ENCODE results near the gene PHETA1. TPM values are rescaled to one million over a fixed set of nuclear protein-coding genes. Genes with fewer than 3 reads are reported as not detected.

The PHETA1 gene
- total and polyA plus RNA-seq, 2 of the 13 experiments (the other 11 are each of a cell fraction or from before 2014, with no cell fraction given), result 11.3 to 20.8 TPM

DNA sequence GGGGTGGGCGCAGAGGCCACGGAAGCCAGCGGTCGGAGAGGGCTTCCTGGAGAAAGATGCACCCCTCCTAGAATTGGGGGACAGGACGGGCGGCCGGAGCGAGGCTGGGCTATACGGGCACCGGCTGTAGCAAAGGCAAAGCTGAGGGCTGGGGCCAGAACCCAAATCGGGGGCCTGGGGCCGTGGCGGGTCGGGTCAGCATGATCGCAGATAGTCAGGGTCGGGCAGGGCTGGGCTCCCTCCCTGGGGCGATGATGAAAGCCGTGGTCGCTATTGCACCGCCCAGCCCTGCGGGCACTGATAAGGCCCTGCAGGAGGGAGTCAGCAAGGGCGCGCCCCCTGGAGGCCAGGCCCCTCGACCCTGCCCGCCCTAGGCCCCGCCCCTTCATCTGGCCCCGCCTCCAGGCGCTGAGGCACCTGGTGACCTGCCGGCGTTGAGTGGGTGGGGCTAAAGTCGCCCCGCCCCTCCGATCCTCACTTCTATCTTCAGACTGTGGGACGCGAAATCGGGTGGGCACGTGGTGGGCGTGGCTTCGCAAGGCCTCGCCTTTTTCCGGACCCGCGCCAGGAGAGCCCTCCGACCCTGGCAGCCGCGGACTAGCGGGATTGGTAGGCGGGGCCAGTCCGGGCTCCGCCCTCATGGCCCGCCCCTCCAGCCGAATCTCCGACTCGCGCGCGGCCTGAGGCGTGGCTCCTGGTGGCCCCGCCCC is 36.4 kb upstream of the PHETA1 start (continued):
- TF ChIP-seq SALL2 (CRISPR knock-in tag; IDR thresholded peaks at IDR 0.05) (peak; percentile 77), FOXK1 (CRISPR knock-in tag; IDR thresholded peaks at IDR 0.05; ENCODE audit: borderline replicate concordance, low read depth) (no peak), ZNF510 (CRISPR knock-in tag; IDR thresholded peaks at IDR 0.05; ENCODE audit: low read depth) (peak; percentile 56; the same call in 1 of the 2 replicates), HCFC1 (IDR thresholded peaks at IDR 0.05; ENCODE audit: low read depth, low read length) (no peak), THAP8 (CRISPR knock-in tag; IDR thresholded peaks at IDR 0.05; ENCODE audit: borderline replicate concordance) (no peak), THAP11 (CRISPR knock-in tag; IDR thresholded peaks at IDR 0.05) (peak; percentile 80), GPN1 (CRISPR knock-in tag; IDR thresholded peaks at IDR 0.05; ENCODE audit: borderline replicate concordance) (no peak), MXI1 (IDR thresholded peaks at IDR 0.05; ENCODE audit: borderline replicate concordance, low read depth, low read length) (peak; percentile 81; the same call in 1 of the 3 replicates), ZNF547 (CRISPR knock-in tag; IDR thresholded peaks at IDR 0.05) (peak; percentile 58; the same call in 1 of the 2 replicates), ARHGAP35 (CRISPR knock-in tag; IDR thresholded peaks at IDR 0.05; ENCODE audit: borderline replicate concordance) (peak; percentile 33; the same call in 1 of the 2 replicates), ZNF343 (CRISPR knock-in tag; IDR thresholded peaks at IDR 0.05) (no peak), MYNN (CRISPR knock-in tag; IDR thresholded peaks at IDR 0.05; ENCODE audit: low read depth) (no peak), ZNF143 (CRISPR knock-in tag; IDR thresholded peaks at IDR 0.05) (no peak), SNAPC2 (CRISPR knock-in tag; IDR thresholded peaks at IDR 0.05) (0 out of 2 replicates have a peak, but pooled peaks have one; percentile 18), ADNP (CRISPR knock-in tag; IDR thresholded peaks at IDR 0.05) (no peak), SRY (CRISPR knock-in tag; IDR thresholded peaks at IDR 0.05) (no peak), MBD4 (IDR thresholded peaks at IDR 0.05; ENCODE audit: borderline replicate concordance, low read length) (no peak), BHLHE40 (IDR thresholded peaks at IDR 0.05; ENCODE audit: low read length) (peak; percentile 90), KMT2B (CRISPR knock-in tag; IDR thresholded peaks at IDR 0.05) (no peak), ZNF782 (CRISPR knock-in tag; IDR thresholded peaks at IDR 0.05; ENCODE audit: borderline replicate concordance) (no peak; the same call in 1 of the 2 replicates)
- TF ChIP-seq, protein P1, sequence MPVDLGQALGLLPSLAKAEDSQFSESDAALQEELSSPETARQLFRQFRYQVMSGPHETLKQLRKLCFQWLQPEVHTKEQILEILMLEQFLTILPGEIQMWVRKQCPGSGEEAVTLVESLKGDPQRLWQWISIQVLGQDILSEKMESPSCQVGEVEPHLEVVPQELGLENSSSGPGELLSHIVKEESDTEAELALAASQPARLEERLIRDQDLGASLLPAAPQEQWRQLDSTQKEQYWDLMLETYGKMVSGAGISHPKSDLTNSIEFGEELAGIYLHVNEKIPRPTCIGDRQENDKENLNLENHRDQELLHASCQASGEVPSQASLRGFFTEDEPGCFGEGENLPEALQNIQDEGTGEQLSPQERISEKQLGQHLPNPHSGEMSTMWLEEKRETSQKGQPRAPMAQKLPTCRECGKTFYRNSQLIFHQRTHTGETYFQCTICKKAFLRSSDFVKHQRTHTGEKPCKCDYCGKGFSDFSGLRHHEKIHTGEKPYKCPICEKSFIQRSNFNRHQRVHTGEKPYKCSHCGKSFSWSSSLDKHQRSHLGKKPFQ (CRISPR knock-in tag; IDR thresholded peaks at IDR 0.05; ENCODE audit: insufficient replicate concordance), result no peak
- TF ChIP-seq, protein P2, sequence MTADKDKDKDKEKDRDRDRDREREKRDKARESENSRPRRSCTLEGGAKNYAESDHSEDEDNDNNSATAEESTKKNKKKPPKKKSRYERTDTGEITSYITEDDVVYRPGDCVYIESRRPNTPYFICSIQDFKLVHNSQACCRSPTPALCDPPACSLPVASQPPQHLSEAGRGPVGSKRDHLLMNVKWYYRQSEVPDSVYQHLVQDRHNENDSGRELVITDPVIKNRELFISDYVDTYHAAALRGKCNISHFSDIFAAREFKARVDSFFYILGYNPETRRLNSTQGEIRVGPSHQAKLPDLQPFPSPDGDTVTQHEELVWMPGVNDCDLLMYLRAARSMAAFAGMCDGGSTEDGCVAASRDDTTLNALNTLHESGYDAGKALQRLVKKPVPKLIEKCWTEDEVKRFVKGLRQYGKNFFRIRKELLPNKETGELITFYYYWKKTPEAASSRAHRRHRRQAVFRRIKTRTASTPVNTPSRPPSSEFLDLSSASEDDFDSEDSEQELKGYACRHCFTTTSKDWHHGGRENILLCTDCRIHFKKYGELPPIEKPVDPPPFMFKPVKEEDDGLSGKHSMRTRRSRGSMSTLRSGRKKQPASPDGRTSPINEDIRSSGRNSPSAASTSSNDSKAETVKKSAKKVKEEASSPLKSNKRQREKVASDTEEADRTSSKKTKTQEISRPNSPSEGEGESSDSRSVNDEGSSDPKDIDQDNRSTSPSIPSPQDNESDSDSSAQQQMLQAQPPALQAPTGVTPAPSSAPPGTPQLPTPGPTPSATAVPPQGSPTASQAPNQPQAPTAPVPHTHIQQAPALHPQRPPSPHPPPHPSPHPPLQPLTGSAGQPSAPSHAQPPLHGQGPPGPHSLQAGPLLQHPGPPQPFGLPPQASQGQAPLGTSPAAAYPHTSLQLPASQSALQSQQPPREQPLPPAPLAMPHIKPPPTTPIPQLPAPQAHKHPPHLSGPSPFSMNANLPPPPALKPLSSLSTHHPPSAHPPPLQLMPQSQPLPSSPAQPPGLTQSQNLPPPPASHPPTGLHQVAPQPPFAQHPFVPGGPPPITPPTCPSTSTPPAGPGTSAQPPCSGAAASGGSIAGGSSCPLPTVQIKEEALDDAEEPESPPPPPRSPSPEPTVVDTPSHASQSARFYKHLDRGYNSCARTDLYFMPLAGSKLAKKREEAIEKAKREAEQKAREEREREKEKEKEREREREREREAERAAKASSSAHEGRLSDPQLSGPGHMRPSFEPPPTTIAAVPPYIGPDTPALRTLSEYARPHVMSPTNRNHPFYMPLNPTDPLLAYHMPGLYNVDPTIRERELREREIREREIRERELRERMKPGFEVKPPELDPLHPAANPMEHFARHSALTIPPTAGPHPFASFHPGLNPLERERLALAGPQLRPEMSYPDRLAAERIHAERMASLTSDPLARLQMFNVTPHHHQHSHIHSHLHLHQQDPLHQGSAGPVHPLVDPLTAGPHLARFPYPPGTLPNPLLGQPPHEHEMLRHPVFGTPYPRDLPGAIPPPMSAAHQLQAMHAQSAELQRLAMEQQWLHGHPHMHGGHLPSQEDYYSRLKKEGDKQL (CRISPR knock-in tag; IDR thresholded peaks at IDR 0.05; ENCODE audit: low read depth), result no peak
